Keratinocyte (primary cell): ENCODE results near the gene LATS2.

Source experiments
- CTCF ChIP-seq, 3 experiments: IDR thresholded peaks in 1 of 3; conservative IDR thresholded peaks in 1 of 3; optimal IDR thresholded peaks in 1 of 3; 2 replicates in 2 of 3; 3 replicates in 1 of 3; pipeline versions ENCODE3 to v1.5.1; 2011; ENCODE audit warnings: low read length in 3 of 3, mild to moderate bottlenecking in 3 of 3, moderate library complexity in 2 of 3, control low read depth in 1 of 3, inconsistent platforms in 1 of 3; ENCODE audit not compliant: insufficient read depth in 2 of 3; ENCODE audit errors: extremely low read depth in 1 of 3
- EZH2 ChIP-seq: IDR thresholded peaks from one replicate; pipeline ENCODE4 v1.6.1; 2012; ENCODE audit warnings: inconsistent platforms, mild to moderate bottlenecking, low read length, moderate library complexity

- TF ChIP-seq CTCF (optimal IDR thresholded peaks at IDR 0.05 in 1 of 3, IDR thresholded peaks at IDR 0.05 in 1 of 3, conservative IDR thresholded peaks at IDR 0.05 in 1 of 3; ENCODE audit: extremely low read depth in 1 of 3, insufficient read depth in 2 of 3, low read length in 3 of 3) (no peak), EZH2 (no peak)
Observed at GRCh38 chr13:21043898-21044297, 17.5 kb downstream of the LATS2 start.
